Hypothalamus (tissue), 51 donors: ENCODE data around the gene SRCIN1.

Source experiments
- DNase-seq, 51 donors: peaks; one replicate each; lab custom pipeline; 2025; lab: John Stamatoyannopoulos, UW

SRCIN1 gene

GRCh38 chr17:38601539-38602351, 4.0 kb downstream of the SRCIN1 start:
- DNase-seq, result no peak

GRCh38 chr17:38600906-38601305, 4.8 kb downstream of the SRCIN1 start:
- no peak for DNase-seq

GRCh38 chr17:38600416-38600815, 5.3 kb downstream of the SRCIN1 start:
- peak in 1 of 51 donors; percentile 23 for DNase-seq

GRCh38 chr17:38599398-38599856, 6.3 kb downstream of the SRCIN1 start:
- no peak for DNase-seq

- no peak for DNase-seq
Measured at GRCh38 chr17:38598995-38599394, 6.8 kb downstream of the SRCIN1 start.

DNA sequence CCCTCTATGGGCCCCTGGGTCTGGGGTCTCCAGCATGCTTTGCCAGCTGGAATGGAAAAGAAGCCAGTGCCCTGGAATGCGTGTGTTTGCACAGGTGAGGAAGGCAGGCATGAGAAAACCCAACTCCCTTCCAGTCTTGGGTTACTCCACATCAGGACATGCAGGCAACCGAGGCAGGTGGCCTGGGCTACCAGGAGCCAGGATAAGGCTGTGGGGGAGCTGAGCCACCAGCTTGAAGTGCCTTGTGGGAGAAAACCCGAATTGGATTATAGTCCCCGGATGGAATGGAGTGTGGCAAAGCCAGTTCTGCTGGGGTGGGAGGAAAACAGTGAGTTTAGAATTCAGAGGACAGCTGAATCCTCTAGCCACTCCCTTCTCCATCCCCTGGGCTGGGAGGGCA, 7.2 kb downstream of the SRCIN1 start:
- peak in 9 of 51 donors; percentile 14 to 49 (median 21) for DNase-seq

GRCh38 chr17:38597375-38597774, 8.4 kb downstream of the SRCIN1 start:
- DNase-seq, result no peak

DNA sequence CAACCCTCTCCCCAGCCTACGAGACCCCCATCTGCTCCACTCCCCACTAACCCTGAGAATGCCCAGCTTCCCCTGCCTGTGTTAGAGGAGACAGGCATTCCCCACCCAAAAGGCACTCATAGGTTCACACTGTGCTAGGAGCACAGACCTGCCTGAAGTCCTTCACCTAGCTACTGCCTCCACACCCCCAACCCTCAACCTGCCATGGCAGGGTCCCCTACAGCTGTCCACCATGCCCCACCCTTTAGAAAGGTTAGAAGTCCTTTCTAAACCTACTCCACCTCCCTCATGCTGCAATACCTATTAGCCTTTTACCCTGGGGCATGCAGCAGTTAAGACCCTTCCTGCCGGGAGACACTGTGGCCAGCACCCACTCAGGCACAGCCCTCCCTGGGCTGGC, 9.1 kb downstream of the SRCIN1 start:
- no peak for DNase-seq

- no peak for DNase-seq
Measured at GRCh38 chr17:38595892-38596291, 9.9 kb downstream of the SRCIN1 start.

DNA sequence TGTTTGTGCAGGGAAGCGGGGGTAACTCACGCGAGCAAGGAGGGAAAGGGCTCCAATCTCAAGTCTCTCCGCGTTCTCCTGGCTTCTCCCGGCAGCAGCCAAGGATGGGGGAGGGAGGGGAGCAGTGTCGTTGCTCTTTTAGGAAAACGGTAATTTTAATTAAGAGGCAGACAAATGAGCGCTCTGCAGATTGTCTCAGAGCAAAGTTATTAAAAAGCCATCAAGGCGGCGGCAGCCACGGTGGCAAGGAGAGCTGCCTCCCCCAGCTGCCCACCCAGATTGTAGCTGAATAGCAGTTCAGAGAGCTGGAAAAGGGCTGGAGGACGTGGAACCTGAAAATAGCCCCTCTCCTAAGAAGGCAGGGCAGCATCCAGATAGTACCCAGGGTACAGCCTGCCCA, 11.6 kb downstream of the SRCIN1 start:
- DNase-seq, result no peak

- DNase-seq, result no peak
Measured at GRCh38 chr17:38592487-38592886, 13.3 kb downstream of the SRCIN1 start.

- DNase-seq, result no peak
Measured at GRCh38 chr17:38591759-38592241, 14.0 kb downstream of the SRCIN1 start.

DNA sequence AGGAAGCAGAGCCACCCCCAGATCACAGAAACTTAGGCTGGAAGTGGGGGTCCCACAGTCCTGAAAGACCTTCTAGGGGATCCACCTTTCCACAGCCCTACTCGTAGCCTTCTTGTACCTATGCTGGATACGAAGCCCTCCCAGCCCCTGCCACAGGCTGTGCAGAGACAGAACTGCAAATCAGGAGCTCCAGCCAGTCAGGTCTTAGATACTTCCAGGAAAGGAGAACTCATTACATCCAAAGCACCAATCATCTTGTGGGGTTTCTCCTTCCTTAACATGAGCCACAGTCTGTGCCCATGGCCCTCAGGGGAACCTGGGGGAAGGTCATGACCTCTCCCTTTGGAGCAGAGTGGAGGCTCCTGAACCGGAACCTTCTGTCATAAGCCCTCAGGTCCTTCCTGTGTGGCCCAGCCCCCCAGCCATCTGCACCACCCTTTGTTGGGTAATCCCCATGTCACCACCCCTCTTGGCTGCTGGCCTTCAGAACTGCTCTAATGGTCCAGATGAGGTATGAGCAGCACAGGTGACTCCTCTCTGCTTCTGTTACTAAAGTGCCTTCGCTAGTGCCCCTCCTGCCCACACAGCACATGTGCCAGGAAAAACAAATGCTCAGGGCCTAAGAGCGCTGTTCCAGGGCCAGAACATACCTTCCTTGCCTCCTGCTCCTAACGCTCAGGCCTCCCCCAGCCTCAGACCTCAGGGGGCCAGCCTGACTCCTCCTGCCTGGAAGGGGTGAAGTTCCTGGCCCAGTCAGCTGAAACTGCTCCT, 14.6 kb downstream of the SRCIN1 start:
- DNase-seq, result no peak

- no peak for DNase-seq
Measured at GRCh38 chr17:38589462-38590114, 16.2 kb downstream of the SRCIN1 start.

- DNase-seq, result no peak
Measured at GRCh38 chr17:38588788-38589174, 17.0 kb downstream of the SRCIN1 start.

GRCh38 chr17:38587947-38588787, 17.6 kb downstream of the SRCIN1 start:
- peak in 2 of 51 donors; percentile 56 to 68 for DNase-seq

- no peak for DNase-seq
Measured at GRCh38 chr17:38587203-38587602, 18.5 kb downstream of the SRCIN1 start.

- no peak for DNase-seq
Measured at GRCh38 chr17:38586788-38587187, 19.0 kb downstream of the SRCIN1 start.

- DNase-seq, result no peak
Measured at GRCh38 chr17:38585918-38586529, 19.7 kb downstream of the SRCIN1 start.
